HG02678 (cell line): Measurements from ENCODE around the gene HYAL3.
"Not testable (repeated sequence)": the region's sequence is repeated elsewhere in the genome, so short reads cannot be mapped to it uniquely, and the experiment has no call there.

Experiments
- ATAC-seq: cut with Tn5 transposase; IDR thresholded peaks from one replicate; pipeline ENCODE4 v1.9.1; 2021; ENCODE audit warnings: mild to moderate bottlenecking, moderate library complexity; ENCODE audit not compliant: unreplicated experiment

The HYAL3 gene

GRCh38 chr3:50317300-50317699, 18.1 kb upstream of the HYAL3 start:
- no peak for ATAC-seq

DNA sequence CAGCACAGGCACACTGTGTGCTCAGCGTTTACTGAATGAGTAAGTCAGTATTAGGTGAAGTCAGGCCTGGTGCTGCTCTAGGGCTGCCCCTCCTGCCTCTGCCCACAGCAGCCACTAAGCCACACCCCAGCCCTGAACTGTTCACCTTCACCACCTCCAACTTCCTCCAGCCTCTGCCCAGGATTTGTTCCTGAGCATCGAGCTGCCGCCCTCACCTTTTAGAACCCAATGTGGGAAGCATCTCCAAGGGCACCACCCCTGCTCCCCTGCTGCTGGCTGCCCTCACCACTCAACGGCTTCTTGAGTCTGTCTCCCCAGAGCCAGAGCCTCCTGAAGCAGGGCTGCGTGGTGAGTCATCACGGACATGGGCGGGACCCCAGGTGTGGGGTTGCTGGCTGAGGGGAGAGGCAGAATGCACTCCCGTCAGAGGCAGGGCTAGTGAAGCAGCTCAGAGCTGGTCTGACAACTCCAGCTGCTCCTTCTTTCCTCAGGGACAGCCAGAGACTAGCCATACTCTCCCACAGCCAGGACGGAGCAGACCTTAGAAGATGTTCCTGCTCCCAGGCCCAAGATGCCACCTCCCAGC, 17.5 kb upstream of the HYAL3 start:
- ATAC-seq, result no peak

GRCh38 chr3:50314816-50315215, 15.6 kb upstream of the HYAL3 start:
- ATAC-seq, result no peak

GRCh38 chr3:50314342-50314741, 15.1 kb upstream of the HYAL3 start:
- ATAC-seq, result no peak

DNA sequence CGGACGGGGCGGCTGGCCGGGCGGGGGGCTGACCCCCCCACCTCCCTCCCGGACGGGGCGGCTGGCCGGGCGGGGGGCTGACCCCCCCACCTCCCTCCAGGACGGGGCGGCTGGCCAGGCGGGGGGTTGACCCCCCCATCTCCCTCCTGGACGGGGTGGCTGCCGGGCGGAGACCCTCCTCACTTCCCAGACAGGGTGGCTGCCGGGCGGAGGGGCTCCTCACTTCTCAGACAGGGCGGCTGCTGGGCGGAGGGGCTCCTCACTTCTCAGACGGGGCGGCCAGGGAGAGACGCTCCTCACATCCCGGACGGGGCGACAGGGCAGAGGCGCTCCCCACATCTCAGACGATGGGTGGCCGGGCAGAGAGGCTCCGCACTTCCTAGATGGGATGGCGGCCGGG, 12.8 kb upstream of the HYAL3 start:
- not testable (repeated sequence) for ATAC-seq

DNA sequence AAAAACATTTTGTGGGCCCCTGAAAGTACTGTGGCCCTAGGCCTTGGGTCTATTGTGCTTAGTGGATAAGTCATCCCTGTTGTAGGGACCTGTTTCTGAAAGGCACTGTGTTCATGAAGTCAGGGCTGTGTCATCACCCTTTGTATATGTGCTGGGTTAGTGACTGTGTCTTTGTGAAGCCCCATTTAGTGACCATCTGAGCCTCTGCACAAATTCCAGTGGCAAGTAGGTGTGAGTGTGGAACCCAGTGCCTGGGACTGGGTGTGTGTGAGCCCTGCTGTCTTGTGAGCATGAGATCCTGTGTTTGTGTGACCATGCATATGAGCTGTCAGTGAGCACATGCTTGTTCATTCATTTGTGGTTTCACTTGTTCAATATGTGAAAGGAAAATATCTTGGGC, 5.4 kb upstream of the HYAL3 start:
- no peak for ATAC-seq

DNA sequence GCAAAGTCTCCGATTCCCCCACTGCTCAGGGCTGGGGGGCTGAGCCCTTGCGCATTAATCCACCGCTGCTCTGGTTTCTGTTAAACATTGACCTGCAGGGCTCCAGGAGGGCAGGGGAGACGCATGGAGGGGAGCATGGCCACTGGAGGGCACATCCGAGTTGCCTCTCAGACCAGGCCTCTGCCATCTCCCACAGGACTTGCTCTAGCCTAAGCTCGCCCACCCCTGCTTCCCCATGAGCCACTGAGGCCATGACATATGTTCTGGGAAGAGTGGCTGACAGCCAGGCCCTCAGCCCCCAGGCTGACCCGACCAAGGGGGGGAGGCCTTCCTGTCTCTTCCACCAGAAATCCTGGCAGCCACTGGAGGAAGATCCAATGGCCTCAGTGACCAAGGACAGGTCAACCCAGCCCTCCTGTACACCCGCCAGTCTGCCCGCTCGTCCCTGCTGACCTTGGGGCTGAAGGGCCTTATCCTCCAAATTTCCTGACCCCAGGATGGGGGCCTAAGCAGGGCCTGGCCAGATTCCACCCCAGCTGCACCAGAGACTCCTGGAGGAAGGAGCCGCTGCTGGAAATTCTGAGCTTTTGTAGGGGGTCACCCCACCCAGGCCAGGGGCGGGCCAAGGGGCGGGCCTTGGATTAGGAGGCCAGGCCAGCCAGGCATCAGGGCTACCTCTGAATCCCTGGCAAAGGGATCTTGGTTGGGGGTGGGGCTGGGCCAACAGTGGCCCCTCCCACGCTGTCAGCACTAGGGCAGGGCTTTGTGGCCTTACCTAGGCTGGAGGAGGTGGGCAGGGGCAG, 4.0 kb upstream of the HYAL3 start, which contains the start of gene HYAL1:
TSS of gene HYAL1 (minus strand) at position 562 of the 803 bp plus-strand sequence. CDS start 618 bp downstream, outside the sequence.
- no peak for ATAC-seq

DNA sequence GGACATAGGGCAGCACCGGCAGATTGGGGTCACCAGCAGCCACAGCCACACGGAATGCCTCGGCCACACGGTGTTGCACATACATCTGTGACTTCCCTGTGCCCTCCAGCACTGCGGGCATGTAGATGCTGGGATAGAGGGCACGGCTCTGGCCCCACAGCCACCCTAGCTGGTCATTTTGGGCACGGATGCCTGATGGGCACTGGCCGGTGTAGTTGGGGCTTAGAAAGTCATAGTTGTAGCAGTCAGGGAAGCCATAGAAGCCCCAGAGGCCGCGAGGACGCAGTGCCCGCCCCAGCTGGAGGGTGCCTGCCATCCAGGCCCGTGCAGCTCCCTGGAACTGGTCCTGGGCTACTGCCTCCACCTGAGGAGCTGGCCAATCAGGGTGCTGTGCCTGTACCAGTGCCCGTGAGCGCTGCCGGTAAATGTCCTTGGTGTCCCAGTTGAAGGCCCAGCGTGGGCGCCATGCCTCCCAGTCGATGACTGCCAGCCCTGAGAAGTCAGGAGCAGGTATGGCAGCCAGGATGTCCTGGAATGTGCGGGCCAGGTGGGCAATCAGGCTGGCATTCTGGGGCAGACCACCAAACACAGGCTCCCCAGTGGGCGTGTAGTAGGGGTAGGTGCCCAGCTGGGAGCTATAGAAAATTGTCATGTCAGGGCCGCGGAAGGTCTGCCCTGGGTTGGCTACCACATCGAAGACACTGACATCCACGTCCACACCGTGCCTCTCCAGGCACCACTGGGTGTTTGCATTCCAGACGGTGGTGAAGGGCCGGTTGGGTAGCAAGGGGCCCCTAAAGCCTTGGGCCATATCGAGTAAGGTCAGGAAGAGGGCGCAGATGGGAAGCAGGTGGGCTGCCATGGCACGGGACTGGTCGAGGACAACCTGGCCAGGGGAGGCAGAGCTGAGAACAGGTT, 3.1 kb upstream of the HYAL3 start:
- no peak for ATAC-seq

DNA sequence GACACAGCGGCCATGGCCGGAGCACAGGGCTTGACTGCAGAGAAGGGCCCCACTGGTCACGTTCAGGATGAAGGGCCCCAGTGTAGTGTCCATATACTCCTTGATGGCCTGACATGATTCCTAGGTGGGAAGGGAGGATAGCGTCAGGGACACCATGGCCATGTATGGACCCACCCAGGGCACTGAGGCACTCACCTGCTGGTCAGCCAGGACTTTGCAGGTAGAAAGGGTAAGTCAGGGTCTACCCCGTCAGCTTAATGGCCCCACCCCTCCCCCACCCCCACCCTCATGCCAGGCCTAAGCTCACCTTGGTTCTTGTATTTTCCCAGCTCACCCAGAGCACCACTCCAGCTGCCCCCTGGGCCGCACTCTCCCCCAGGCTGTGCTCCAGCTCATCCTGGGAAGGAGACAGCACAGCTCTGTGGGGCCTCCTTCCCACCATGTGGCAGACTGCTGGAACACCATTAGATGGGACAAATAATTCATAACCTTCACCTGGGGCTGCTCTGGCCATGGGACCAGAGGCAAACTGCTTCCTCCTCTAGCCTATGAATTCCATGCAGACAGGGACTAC, 1.6 kb upstream of the HYAL3 start:
- no peak for ATAC-seq

- ATAC-seq, result no peak
These were observed 900 bp upstream of the HYAL3 start for GRCh38 chr3:50299929-50300680.

GRCh38 chr3:50299638-50299928, 378 bp upstream of the HYAL3 start:
- ATAC-seq, result no peak

DNA sequence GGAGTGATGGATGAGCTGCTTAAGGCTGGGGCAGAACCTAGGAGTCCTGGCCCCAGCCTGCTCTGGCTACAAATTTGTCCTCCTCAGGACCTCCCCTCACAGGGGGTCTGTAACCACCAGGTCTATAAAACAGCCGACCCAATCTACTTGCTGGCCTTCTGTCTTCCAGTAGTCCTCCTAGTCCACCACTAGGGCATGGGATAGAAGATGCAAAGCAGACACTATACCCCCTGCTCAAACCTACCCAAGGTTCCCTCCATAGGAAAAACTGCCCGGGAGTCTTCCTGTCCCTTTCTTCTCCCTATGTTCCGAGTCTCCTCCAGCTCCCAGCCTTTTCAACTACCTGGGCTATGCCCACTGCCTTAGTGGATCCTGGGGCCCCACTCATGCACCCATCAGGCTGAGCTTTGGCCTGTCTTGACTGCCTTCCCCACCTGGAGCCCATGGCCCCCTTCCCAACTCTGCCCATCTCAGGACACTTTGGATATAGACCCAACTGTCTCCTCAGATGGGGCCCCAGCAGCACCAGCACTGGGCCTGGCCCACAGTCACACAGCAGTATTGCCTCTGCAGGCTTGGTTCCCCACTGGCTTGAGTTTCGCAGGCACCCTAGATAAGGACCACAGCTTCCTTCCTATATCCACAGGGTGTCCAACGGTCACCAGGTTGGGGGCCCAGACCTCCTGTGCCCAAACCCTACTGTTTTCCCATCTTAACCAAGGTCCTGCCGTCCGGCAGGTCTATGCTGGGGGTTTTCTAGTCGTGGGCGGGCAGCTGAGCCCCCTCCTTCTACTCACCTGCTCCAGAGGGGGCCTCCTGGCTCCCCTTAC, 1.1 kb downstream of the HYAL3 start:
- no peak for ATAC-seq

- ATAC-seq, result no peak
These were observed 1.8 kb downstream of the HYAL3 start for GRCh38 chr3:50297384-50297775.

- no peak for ATAC-seq
These were observed 2.4 kb downstream of the HYAL3 start for GRCh38 chr3:50296721-50297383.

DNA sequence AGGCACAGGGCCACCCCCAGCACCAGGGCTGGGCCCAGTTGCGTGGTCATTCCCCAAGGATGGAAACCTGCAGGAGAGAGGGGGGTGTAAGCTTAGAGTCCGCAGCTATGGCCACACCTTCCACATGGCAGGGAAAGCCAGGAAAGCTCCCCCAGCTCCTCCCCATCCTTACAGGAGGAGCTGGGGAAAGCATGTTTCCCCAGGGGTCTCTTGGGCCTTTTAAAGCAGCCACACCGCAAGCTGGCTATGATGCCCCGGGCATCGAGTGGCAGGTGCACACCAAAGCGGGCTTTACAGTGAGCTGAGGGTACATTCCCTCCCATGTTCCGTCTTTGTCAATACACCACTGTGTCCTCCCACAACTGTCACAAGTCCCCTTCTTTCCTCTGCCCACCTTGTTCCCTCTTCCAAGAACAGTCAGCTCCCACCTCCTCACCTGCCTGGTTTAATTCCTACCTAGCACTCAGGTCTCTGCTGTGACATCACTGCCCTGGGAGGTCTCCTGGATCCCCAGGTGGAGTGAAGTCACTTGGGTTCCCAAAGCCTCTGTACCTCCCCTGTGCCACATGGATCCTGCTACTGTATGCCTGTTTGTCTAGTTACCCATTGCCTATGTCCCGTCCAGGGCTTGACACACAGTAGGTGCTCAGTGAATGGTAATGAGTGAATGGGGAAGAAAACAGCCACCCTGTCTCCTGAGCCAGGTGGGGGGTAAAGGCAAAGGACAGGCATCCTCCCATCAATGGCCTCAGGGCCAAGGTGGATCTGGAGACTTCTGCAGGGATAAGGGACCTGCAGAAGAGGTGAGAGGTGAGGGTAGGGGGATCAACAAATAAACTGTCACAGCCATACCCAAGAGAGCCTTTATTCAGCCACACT, 3.4 kb downstream of the HYAL3 start:
- ATAC-seq, result no peak

DNA sequence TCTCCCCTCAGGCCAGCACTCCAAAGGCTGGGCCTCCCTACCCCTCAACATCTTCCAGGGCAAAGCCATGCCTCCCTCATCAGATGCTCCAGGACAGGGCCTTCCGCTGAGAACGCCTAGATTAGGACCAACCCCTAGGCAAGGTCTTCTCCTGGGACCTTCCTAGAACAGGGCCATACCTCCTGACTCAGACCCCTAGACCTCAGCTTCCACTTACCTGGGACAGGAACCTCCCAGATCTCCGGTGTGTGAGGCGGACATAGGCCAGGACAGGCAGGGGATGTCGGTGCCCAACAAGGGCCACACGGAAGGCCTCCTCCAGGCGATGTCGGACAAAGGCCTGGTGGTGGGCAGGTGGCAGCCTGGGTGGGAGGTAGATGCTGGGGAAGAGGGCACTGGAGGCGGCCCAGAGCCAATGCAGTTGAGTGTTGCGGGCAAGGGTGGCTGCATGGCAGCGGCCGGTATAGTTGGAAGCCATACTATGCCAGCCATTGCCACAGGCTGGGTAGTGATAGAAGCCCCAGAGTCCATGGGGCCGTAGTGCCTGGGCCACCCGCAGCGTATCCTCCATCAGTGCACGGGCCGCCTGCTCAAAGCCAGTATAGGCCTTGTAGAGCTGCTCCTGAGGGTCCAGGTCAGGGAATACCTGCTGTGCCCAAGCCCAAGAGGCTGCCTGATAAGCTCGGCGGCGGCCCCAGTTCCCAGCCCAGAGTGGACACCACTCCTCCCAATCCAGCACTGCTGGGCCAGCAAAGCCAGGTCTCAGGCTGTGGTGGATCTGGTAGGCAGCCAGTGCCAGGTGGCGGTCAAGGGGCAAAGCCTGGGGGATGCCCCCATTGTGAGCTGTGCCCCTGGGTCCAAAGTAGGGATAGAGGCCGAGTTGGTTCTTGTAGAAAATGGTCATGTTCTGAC, 4.5 kb downstream of the HYAL3 start:
- ATAC-seq, result no peak

GRCh38 chr3:50294089-50294488, 5.1 kb downstream of the HYAL3 start:
- no peak for ATAC-seq
